NCI-H1436 (cell line): Measurements from ENCODE around the gene CELF5.
A peak's percentile ranks its signal among the peaks of the same experiment; 100 is the strongest.
"Not testable (repeated sequence)": the region's sequence is repeated elsewhere in the genome, so short reads cannot be mapped to it uniquely, and the experiment has no call there.

Experiments
- DNase-seq: peaks from one replicate; lab custom pipeline; 2025; lab: John Stamatoyannopoulos, UW

The CELF5 gene

GRCh38 chr19:3207461-3208242 is 16.8 kb upstream of the CELF5 start:
- DNase-seq = no peak

GRCh38 chr19:3208317-3209207 is 15.9 kb upstream of the CELF5 start:
- DNase-seq = no peak

- peak; percentile 10 for DNase-seq
These were observed 14.0 kb upstream of the CELF5 start for GRCh38 chr19:3210347-3211017.

- DNase-seq = no peak
These were observed 13.3 kb upstream of the CELF5 start for GRCh38 chr19:3211191-3211590.

- DNase-seq = no peak
These were observed 11.3 kb upstream of the CELF5 start for GRCh38 chr19:3213159-3213558.

GRCh38 chr19:3216874-3217273 is 7.6 kb upstream of the CELF5 start:
- DNase-seq = no peak

- no peak for DNase-seq
These were observed 3.9 kb upstream of the CELF5 start for GRCh38 chr19:3220576-3220975.

GRCh38 chr19:3221576-3221975 is 2.9 kb upstream of the CELF5 start:
- DNase-seq = not testable (repeated sequence)

- DNase-seq = no peak
These were observed 1.8 kb upstream of the CELF5 start for GRCh38 chr19:3222709-3223108.

GRCh38 chr19:3225169-3225485 is 666 bp downstream of the CELF5 start:
- no peak for DNase-seq

GRCh38 chr19:3225677-3226093 is 1.2 kb downstream of the CELF5 start:
- no peak for DNase-seq

- no peak for DNase-seq
These were observed 2.7 kb downstream of the CELF5 start for GRCh38 chr19:3227054-3227626.

GRCh38 chr19:3229346-3229743 is 4.9 kb downstream of the CELF5 start:
- no peak for DNase-seq

GRCh38 chr19:3229888-3230496 is 5.5 kb downstream of the CELF5 start:
- DNase-seq = no peak

- DNase-seq = no peak
These were observed 6.8 kb downstream of the CELF5 start for GRCh38 chr19:3231288-3231687.

GRCh38 chr19:3233116-3233515 is 8.7 kb downstream of the CELF5 start:
- no peak for DNase-seq

GRCh38 chr19:3233831-3234230 is 9.4 kb downstream of the CELF5 start:
- no peak for DNase-seq

- no peak for DNase-seq
These were observed 10.3 kb downstream of the CELF5 start for GRCh38 chr19:3234800-3235199.

GRCh38 chr19:3235604-3236003 is 11.1 kb downstream of the CELF5 start:
- not testable (repeated sequence) for DNase-seq

- DNase-seq = no peak
These were observed 11.8 kb downstream of the CELF5 start for GRCh38 chr19:3236272-3236671.

GRCh38 chr19:3238066-3238561 is 13.7 kb downstream of the CELF5 start:
- no peak for DNase-seq

- DNase-seq = no peak
These were observed 14.9 kb downstream of the CELF5 start for GRCh38 chr19:3239367-3239766.
